Kidney epithelial cell (primary cell): ENCODE data around the gene DDX60. TPM values are rescaled to one million over a fixed set of nuclear protein-coding genes. Genes with fewer than 3 reads are reported as not detected.

Experiments
- DNase-seq: peaks from one replicate; pipeline ENCODE4 v3.0.0-alpha.2; 2010; ENCODE audit warnings: low read depth
- H3K27me3 ChIP-seq: 2 replicates; pipeline ENCODE4 v1.6.0; 2011; ENCODE audit warnings: low read length; ENCODE audit not compliant: control insufficient read depth, insufficient read depth
- H3K36me3 ChIP-seq: 2 replicates; pipeline ENCODE4 v1.5.1; 2011; ENCODE audit warnings: low read length; ENCODE audit not compliant: control insufficient read depth, insufficient read depth
- H3K4me3 ChIP-seq: 2 replicates; pipeline ENCODE4 v1.5.1; 2011; ENCODE audit warnings: low read depth, mild to moderate bottlenecking, control low read depth, low read length
- total RNA-seq: library from RNA; depleted of rRNA; stranded (reverse); fragments of >200 nt; gene quantifications from 2 replicates; pipeline ENCODE4 v1.2.3, GENCODE V29; 2015
- TF ChIP-seq, protein P1 (sequence below): IDR thresholded peaks from 2 replicates; pipeline ENCODE4 v1.5.1; 2011; ENCODE audit warnings: mild to moderate bottlenecking, moderate library complexity, low read length, control low read depth, inconsistent platforms; ENCODE audit not compliant: insufficient read depth, poor library complexity, severe bottlenecking

DDX60 gene
- total RNA-seq, 1 donor from 2014 or later = 28.3 TPM

DNA sequence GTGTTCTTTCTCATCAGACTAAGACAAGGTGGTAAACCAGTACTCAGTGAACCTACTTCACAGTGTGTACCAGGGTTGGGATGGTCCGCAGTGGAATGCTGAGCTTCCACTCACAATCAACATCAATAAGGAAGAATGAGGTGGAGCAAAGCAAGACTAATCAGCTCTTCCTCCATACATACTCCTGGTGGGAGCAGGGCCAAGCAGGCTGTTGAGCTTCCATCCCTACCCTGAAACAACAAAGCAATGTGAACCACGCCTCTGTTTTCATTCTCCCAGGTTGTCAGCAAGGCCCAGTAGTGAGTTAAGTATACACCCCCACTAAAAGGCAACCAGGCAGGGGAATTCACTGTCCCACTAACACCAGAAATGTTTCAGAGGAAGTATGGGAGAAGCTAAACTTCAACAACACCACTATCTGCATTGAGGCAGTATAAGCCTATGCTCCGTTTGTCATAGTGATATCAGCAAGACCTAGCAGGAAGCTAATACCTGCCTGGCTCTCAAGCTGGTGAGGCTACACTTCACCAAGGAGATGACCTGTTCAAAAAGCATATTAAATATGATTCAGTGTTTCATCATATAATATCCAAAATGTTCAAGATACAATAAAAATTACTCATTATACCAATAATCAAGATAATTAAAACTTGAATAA, 109.5 kb downstream of the DDX60 start:
- no peak overlapping the region for H3K4me3 ChIP-seq
- no peak for DNase-seq
- no peaks in the 10 kb centered on the region for H3K27me3 ChIP-seq
- H3K36me3 ChIP-seq = no peaks in the 10 kb centered on the region
- TF ChIP-seq, protein P1, sequence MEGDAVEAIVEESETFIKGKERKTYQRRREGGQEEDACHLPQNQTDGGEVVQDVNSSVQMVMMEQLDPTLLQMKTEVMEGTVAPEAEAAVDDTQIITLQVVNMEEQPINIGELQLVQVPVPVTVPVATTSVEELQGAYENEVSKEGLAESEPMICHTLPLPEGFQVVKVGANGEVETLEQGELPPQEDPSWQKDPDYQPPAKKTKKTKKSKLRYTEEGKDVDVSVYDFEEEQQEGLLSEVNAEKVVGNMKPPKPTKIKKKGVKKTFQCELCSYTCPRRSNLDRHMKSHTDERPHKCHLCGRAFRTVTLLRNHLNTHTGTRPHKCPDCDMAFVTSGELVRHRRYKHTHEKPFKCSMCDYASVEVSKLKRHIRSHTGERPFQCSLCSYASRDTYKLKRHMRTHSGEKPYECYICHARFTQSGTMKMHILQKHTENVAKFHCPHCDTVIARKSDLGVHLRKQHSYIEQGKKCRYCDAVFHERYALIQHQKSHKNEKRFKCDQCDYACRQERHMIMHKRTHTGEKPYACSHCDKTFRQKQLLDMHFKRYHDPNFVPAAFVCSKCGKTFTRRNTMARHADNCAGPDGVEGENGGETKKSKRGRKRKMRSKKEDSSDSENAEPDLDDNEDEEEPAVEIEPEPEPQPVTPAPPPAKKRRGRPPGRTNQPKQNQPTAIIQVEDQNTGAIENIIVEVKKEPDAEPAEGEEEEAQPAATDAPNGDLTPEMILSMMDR = no peak

DNA sequence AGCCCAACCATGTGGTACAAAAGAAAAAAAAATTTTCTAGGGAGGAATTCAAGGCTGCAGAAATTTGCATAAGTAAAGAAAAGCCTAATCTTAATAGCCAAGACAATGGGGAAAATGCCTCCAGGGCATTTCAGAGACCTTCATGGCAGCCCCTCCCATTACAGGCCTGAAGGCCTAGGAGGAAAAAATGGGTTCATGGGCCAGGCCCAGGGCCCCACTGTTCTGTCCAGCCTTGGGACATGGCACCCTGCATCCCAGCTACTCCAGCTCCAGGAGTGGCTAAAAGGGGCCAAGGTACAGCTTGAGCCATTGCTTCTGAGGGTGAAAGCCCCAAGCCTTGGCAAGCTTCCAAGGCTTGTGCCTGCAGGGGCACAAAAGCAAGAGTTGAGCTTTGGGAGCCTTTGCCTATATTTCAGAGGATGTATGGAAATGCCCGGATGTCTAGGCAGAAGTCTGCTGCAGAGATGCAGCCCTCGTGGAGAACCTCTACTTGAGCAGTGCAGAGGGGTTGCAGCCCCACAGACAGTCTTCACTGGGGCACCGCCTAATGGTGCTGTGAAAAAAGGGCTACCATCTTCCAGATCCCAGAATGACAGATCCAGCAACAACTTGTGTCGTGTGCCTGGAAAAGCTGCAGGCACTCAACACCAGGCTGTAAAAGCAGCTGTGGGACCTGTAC, 115.2 kb downstream of the DDX60 start:
- H3K36me3 ChIP-seq = no peaks in the 10 kb centered on the region
- H3K4me3 ChIP-seq = no peak overlapping the region
- TF ChIP-seq, protein P1 = no peak
- DNase-seq = no peak
- H3K27me3 ChIP-seq = no peaks in the 10 kb centered on the region

- H3K4me3 ChIP-seq = no peak overlapping the region
- no peaks in the 10 kb centered on the region for H3K27me3 ChIP-seq
- TF ChIP-seq, protein P1 = no peak
- no peaks in the 10 kb centered on the region for H3K36me3 ChIP-seq
- no peak for DNase-seq
These were observed 117.9 kb downstream of the DDX60 start for GRCh38 chr4:168200685-168201084.

GRCh38 chr4:168199260-168199957, 119.1 kb downstream of the DDX60 start:
- TF ChIP-seq, protein P1 = no peak
- Histone ChIP-seq H3K36me3 (no peaks in the 10 kb centered on the region), H3K27me3 (no peaks in the 10 kb centered on the region), H3K4me3 (no peak overlapping the region)
- no peak for DNase-seq

GRCh38 chr4:168197926-168198325, 120.6 kb downstream of the DDX60 start:
- no peak overlapping the region for H3K4me3 ChIP-seq
- TF ChIP-seq, protein P1 = no peak
- no peaks in the 10 kb centered on the region for H3K36me3 ChIP-seq
- no peak for DNase-seq
- no peaks in the 10 kb centered on the region for H3K27me3 ChIP-seq
